MG63 (cell line): ENCODE measurements around the gene RPL38. TPM values are rescaled to one million over a fixed set of nuclear protein-coding genes. Genes with fewer than 3 reads are reported as not detected.

Experiments used
- DNase-seq: peaks from one replicate; pipeline ENCODE4 v3.0.0-alpha.2; 2020
- H3K27me3 ChIP-seq: fragments of 250-450 bp; sonication (Bioruptor Pico); 2 replicates; pipeline ENCODE4 v1.5.1; 2020; ENCODE audit warnings: mild to moderate bottlenecking, moderate library complexity
- H3K36me3 ChIP-seq: fragments of 250-450 bp; sonication (Bioruptor Pico); 2 replicates; pipeline ENCODE4 v1.5.1; 2020; ENCODE audit warnings: mild to moderate bottlenecking, moderate library complexity
- H3K4me3 ChIP-seq: fragments of 250-450 bp; sonication (Bioruptor Pico); 2 replicates; pipeline ENCODE4 v1.5.1; 2020; ENCODE audit warnings: mild to moderate bottlenecking, moderate library complexity
- H3K9me3 ChIP-seq: fragments of 250-450 bp; sonication (Bioruptor Pico); 2 replicates; pipeline ENCODE4 v1.5.1; 2020; ENCODE audit warnings: mild to moderate bottlenecking, moderate library complexity
- total RNA-seq: library from RNA; depleted of rRNA; stranded (reverse); fragments of >200 nt; shearing (Covaris generic); gene quantifications from 2 replicates; pipeline ENCODE4 v1.2.3, GENCODE V29; 2014; ENCODE audit warnings: low replicate concordance; rRNA removed

Gene RPL38
- total RNA-seq, 1 experiment from 2014 or later = 3,764 TPM

DNA sequence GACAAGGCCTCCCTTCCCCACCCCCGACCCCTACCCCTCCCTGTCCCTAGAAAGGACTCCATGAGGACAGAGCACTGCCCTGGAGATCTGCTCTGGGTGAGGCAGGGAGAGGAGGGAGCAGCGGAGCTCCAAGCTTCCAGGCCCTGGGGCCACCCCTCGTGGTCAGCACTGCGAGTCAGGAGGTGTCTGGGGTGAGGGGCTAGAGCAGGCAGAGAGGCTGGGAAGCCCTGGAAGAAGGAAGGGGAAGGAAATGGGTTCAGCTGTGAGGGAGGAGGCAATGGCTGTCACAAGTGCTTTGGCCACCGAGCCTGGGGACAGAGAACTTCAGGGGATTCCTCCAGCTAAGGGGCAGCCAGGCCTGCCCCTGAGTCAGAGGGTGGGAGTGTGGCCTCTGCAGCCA is 42.4 kb downstream of the RPL38 start:
- Histone ChIP-seq H3K27me3 (no peaks in the 10 kb centered on the region), H3K9me3 (no peaks in the 10 kb centered on the region), H3K36me3 (no peaks in the 10 kb centered on the region), H3K4me3 (no peak overlapping the region)
- no peak for DNase-seq

DNA sequence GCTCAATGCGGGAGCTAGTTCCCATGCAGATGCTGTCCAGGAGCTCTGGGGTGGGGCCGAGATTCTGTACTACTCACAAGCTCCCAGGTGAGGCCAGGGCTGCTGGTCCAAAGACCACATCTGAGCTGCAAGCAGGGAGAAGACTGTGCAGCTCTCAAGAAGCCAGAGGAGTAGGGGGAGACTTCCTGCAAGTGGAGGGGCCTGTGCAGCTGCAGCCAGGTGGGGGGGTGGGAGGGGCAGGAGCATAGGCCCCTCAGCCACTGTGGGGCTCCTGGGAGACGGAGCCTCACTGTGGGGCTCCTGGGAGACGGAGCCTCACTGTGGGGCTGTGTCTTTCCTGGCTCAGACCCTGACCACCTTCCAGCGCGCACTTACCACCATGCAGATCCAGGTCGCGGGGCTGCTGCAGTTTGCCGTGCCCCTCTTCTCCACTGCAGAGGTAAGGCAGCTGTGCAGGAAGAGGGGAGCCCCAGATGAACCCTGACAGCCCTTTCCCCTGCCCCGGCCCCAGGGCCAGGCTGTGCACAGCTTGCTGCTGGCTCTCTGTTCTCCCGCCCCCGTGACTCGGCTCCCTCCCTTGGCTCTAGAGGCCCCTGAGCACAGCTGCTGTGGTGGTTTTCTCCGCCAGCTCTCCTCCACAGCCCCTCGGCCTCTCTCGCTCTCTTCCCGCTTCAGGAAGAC is 46.3 kb downstream of the RPL38 start:
- H3K36me3 ChIP-seq = no peaks in the 10 kb centered on the region
- H3K4me3 ChIP-seq = no peak overlapping the region
- no peaks in the 10 kb centered on the region for H3K27me3 ChIP-seq
- H3K9me3 ChIP-seq = no peaks in the 10 kb centered on the region
- no peak for DNase-seq

DNA sequence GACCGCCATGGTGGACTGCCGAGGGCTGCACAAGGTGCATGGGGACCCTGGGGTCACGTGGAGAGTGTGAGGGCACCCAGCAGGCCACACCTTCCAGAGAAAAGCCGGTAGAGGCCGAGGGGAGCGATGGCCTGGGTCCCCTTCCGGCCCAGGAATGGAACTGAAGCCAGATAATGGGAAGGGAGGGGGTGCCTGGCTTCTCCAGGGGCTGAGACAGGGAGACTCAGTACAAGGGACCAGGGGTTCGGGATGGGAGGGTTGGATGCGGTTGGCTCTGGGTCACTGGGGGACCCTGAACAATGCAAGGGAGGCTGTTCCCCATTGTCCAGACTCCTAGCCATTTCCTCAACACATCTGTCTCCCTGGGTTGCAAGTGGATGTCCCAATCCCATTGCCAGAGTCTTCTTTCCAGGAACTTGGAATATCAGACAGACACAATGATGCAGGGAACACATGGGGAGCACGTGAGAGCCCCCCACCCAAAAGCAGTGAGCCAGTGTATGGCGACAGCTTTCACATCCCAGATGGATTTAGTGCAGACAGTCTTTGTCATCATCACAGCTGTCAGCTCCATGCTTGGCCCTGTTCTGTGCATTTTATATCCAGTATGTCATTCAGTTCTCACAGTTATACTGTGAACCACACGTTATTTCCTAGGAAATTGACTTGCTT is 47.0 kb downstream of the RPL38 start:
- DNase-seq = no peak
- H3K27me3 ChIP-seq = no peaks in the 10 kb centered on the region
- H3K36me3 ChIP-seq = no peaks in the 10 kb centered on the region
- H3K9me3 ChIP-seq = no peaks in the 10 kb centered on the region
- H3K4me3 ChIP-seq = no peak overlapping the region

DNA sequence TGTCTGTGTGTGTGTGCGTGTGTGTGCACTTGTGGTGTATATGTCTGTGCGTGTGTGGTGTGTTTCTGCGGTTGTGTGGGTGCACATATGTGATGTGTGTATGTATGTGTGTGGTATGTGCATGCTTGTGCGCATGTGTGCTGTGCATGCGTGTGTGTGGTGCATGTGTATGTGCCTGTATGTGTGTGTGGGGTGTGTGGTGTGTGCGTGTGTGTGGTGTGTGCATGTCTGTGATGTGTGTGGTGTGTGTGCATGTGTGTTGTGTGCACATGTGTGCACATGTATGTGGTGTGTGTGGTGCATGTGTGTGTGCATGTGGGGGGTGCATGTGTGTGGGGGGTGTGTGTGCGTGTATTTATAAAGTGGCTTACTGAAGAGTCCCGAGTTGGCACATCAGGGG is 47.6 kb downstream of the RPL38 start:
- Histone ChIP-seq H3K36me3 (no peaks in the 10 kb centered on the region), H3K9me3 (no peaks in the 10 kb centered on the region), H3K27me3 (no peaks in the 10 kb centered on the region), H3K4me3 (no peak overlapping the region)
- DNase-seq = no peak

DNA sequence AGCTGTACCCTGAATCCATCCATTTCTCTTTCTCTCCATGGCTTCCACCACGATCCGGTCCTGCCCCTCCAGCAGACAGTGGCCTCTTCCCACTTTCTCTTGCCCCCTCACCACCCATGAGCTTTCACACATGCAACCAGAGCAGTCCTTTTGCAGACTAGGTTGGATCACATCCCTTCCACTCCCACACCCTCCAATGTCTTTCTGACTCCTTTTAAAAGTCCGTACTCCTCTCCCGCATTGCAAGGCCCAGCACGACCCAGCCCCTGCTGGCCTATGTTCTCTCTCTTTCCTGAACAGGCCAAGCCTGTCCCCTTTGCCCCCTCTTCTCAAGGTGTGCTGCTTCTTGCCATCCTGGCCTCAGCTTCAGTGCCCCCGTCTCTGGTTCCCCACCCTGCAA is 48.1 kb downstream of the RPL38 start:
- DNase-seq = no peak
- Histone ChIP-seq H3K27me3 (no peaks in the 10 kb centered on the region), H3K36me3 (no peaks in the 10 kb centered on the region), H3K4me3 (no peak overlapping the region), H3K9me3 (no peaks in the 10 kb centered on the region)

DNA sequence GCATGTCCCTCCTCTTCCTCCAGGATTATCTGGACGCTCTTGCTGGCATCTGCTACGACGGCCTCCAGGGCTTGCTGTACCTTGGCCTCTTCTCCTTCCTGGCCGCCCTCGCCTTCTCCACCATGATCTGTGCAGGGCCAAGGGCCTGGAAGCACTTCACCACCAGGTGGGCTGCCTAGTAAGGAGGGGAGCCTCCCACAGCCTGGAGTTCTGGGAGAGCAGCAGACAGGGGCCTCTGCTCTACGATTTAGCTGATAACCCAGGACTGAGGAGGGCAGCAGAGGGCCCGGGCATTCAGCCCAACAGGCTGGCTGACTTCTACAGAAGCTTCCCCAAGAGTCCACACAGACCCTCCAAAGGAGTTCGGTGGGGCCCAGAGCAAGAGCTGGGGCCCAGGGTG is 48.7 kb downstream of the RPL38 start:
- Histone ChIP-seq H3K36me3 (no peaks in the 10 kb centered on the region), H3K27me3 (no peaks in the 10 kb centered on the region), H3K9me3 (no peaks in the 10 kb centered on the region), H3K4me3 (no peak overlapping the region)
- DNase-seq = no peak

DNA sequence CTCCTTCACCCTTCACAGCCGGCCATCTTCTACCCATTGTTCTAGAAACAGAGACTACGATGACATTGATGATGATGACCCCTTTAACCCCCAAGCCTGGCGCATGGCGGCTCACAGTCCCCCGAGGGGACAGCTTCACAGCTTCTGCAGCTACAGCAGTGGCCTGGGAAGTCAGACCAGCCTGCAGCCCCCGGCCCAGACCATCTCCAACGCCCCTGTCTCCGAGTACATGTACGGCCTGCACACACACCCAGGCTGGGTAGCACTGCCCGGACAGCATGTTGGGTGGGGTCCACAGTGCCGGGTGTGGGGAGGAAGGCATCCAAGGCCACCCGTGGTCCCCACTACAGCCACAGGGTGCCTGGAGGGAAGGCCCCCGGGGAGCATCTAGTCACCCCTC is 49.6 kb downstream of the RPL38 start:
- Histone ChIP-seq H3K9me3 (no peaks in the 10 kb centered on the region), H3K36me3 (no peaks in the 10 kb centered on the region), H3K4me3 (no peak overlapping the region), H3K27me3 (no peaks in the 10 kb centered on the region; the same call in 1 of the 2 replicates)
- no peak for DNase-seq

DNA sequence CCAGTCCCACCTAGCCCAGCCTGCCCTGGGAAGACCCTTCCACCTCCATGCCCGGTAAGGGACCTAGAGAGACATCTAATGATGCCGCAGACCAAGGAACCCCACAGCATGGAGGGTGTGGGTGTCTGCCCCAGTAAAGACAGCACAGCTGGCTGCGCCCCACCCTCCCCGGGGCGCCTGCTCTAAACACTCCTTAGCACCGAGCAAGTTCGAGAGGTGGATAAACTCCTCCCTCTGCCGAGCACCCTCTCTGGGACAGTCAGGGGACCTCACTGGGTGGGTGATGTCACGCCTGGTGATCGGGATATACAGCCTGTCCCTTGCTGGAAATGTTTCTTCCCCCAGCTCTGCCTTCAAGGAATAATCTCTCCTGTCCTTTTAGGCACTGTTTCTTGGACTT is 53.8 kb downstream of the RPL38 start:
- no peak for DNase-seq
- no peaks in the 10 kb centered on the region for H3K36me3 ChIP-seq
- no peaks in the 10 kb centered on the region; the same call in 1 of the 2 replicates for H3K27me3 ChIP-seq
- H3K4me3 ChIP-seq = no peak overlapping the region
- H3K9me3 ChIP-seq = no peaks in the 10 kb centered on the region

DNA sequence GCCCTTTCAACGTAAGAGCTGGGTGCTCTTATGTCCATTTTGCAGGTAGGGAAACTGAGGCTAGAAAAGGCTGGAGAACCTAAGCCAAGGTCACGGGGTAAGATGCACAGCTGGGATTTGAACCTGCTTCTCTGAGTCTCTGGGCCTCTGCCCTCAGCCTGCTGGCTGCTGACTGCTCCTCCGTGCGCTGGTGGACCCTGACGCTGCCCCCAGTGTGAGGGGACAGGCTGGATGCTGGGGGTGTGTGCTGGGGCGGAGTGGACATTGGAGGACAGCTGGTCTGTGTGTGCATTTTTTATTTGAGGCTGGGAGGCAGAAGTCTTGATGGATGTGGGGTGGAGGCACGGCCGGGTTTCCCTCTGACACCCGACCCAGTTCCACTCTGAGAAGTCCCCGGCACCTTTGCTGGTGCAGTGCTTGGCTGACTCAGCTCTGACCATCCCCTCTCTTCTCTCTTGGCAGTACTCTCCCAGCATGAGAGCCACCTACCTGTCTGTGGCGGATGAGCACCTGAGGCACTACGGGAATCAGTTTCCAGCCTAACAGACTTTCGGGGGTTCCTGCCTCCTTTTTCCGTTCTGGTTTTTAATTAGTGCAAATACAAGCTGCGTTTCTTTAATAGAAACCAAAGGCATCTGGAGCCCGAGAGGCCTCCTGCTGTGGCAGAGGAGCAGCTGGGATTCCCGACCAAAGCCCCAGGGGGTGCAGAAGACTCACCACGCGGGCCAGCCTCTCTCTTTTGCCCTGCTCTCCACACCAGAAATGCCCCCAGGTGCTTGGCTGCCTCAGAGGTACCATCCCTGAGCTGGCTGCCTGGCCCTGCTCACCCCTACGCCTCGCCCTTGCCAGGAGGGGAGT is 56.4 kb downstream of the RPL38 start:
- H3K4me3 ChIP-seq = no peak overlapping the region
- H3K36me3 ChIP-seq = no peaks in the 10 kb centered on the region
- H3K27me3 ChIP-seq = no peaks in the 10 kb centered on the region; the same call in 1 of the 2 replicates
- H3K9me3 ChIP-seq = no peaks in the 10 kb centered on the region
- DNase-seq = no peak

Other genes starting within 250 kb of the RPL38 start
- 1.8 and 1.9 TPM in 2 replicates for gene TTYH2, start 9.9 kb downstream of the RPL38 start, total RNA-seq
- gene DNAI2, start 70.6 kb downstream of the RPL38 start, total RNA-seq = not detected in 2 replicates
- not detected in 2 replicates for gene KIF19, start 122.5 kb downstream of the RPL38 start, total RNA-seq
- gene BTBD17, start 158.2 kb downstream of the RPL38 start, total RNA-seq = not detected in 2 replicates
- gene GPR142, start 163.8 kb downstream of the RPL38 start, total RNA-seq = not detected in 2 replicates
- gene GPRC5C, start 228.4 kb downstream of the RPL38 start, total RNA-seq = 10.4 and 18.5 TPM in 2 replicates